H9 (cell line): ENCODE data around the gene YDJC. TPM values are rescaled to one million over a fixed set of nuclear protein-coding genes. Genes with fewer than 3 reads are reported as not detected.

Source experiments
- DNase-seq: peaks from one replicate; pipeline ENCODE4 v3.0.0-alpha.2; 2017
- H2AFZ ChIP-seq: one replicate; pipeline ENCODE4 v1.6.1; 2013; ENCODE audit warnings: mild to moderate bottlenecking, low read length, control low read depth, moderate library complexity
- H2AK5ac ChIP-seq: 2 replicates; pipeline ENCODE4 v1.6.1; 2013; ENCODE audit warnings: low read length, control low read depth, mixed read lengths; ENCODE audit not compliant: insufficient read length
- H2BK120ac ChIP-seq: one replicate; pipeline ENCODE4 v1.6.1; 2013; ENCODE audit warnings: low read depth, mild to moderate bottlenecking, low read length, control low read depth, inconsistent platforms; ENCODE audit not compliant: poor library complexity, severe bottlenecking
- H2BK12ac ChIP-seq: 2 replicates; pipeline ENCODE4 v1.6.1; 2013; ENCODE audit warnings: low read length, control low read depth, mixed read lengths, low read depth; ENCODE audit not compliant: insufficient read length
- H2BK15ac ChIP-seq: 2 replicates; pipeline ENCODE4 v1.6.1; 2013; ENCODE audit warnings: low read depth, low read length, control low read depth
- H2BK20ac ChIP-seq: one replicate; pipeline ENCODE4 v1.6.1; 2013; ENCODE audit warnings: low read depth, mild to moderate bottlenecking, low read length, control low read depth, inconsistent platforms; ENCODE audit not compliant: poor library complexity, severe bottlenecking
- H2BK5ac ChIP-seq: 2 replicates; pipeline ENCODE4 v1.6.1; 2013; ENCODE audit warnings: low read length, control low read depth, mixed read lengths; ENCODE audit not compliant: insufficient read length
- H3K14ac ChIP-seq: 2 replicates; pipeline ENCODE4 v1.6.1; 2013; ENCODE audit warnings: low read length, control low read depth; ENCODE audit not compliant: insufficient read depth
- H3K18ac ChIP-seq: 2 replicates; pipeline ENCODE4 v1.6.1; 2013; ENCODE audit warnings: low read depth, mild to moderate bottlenecking, mixed read lengths, low read length, control low read depth; ENCODE audit not compliant: insufficient read length
- H3K23ac ChIP-seq: 2 replicates; pipeline ENCODE4 v1.6.1; 2013; ENCODE audit warnings: low read length, control low read depth, mixed read lengths, low read depth; ENCODE audit not compliant: insufficient read length
- H3K23me2 ChIP-seq: 2 replicates; pipeline ENCODE4 v1.6.1; 2013; ENCODE audit warnings: low read depth, mild to moderate bottlenecking, mixed read lengths, low read length, control low read depth; ENCODE audit not compliant: insufficient read length, poor library complexity, severe bottlenecking
- H3K27ac ChIP-seq: 2 replicates; pipeline ENCODE4 v1.5.1; 2013; ENCODE audit warnings: low read length, control low read depth, mixed read lengths, low read depth; ENCODE audit not compliant: insufficient read length
- H3K27me3 ChIP-seq: 2 replicates; pipeline ENCODE4 v1.6.1; 2013; ENCODE audit warnings: low read length, control low read depth, inconsistent platforms; ENCODE audit not compliant: insufficient read depth
- H3K4ac ChIP-seq: 2 replicates; pipeline ENCODE4 v1.6.1; 2013; ENCODE audit warnings: low read depth, mild to moderate bottlenecking, control low read depth, inconsistent platforms, low read length, moderate library complexity
- H3K4me1 ChIP-seq: 2 replicates; pipeline ENCODE4 v1.6.1; 2013; ENCODE audit warnings: low read length, control low read depth, inconsistent platforms; ENCODE audit not compliant: insufficient read depth
- H3K4me2 ChIP-seq: 2 replicates; pipeline ENCODE4 v1.6.1; 2013; ENCODE audit warnings: low read length, control low read depth, mixed read lengths; ENCODE audit not compliant: insufficient read length, insufficient read depth
- H3K56ac ChIP-seq: 2 replicates; pipeline ENCODE4 v1.6.1; 2013; ENCODE audit warnings: low read depth, mild to moderate bottlenecking, mixed read lengths, low read length, control low read depth; ENCODE audit not compliant: insufficient read length
- H3K79me1 ChIP-seq: 2 replicates; pipeline ENCODE4 v1.6.1; 2013; ENCODE audit warnings: low read depth, mild to moderate bottlenecking, moderate library complexity, low read length, control low read depth, inconsistent platforms; ENCODE audit not compliant: insufficient read depth, poor library complexity, severe bottlenecking
- H3K79me2 ChIP-seq: 2 replicates; pipeline ENCODE4 v1.6.1; 2013; ENCODE audit warnings: low read length, control low read depth, inconsistent platforms; ENCODE audit not compliant: insufficient read depth
- H3K9ac ChIP-seq: 2 replicates; pipeline ENCODE4 v1.6.1; 2013; ENCODE audit warnings: low read length, control low read depth, mixed read lengths; ENCODE audit not compliant: insufficient read length; ENCODE audit errors: extremely low read depth
- H3K9me3 ChIP-seq: one replicate; pipeline ENCODE4 v1.6.1; 2013; ENCODE audit warnings: low read depth, low read length, inconsistent platforms; ENCODE audit not compliant: control insufficient read depth
- H3T11ph ChIP-seq: one replicate; pipeline ENCODE4 v1.6.1; 2013; ENCODE audit warnings: mild to moderate bottlenecking, low read length, control low read depth, inconsistent platforms
- H4K20me1 ChIP-seq: one replicate; pipeline ENCODE4 v1.6.1; 2013; ENCODE audit not compliant: control insufficient read depth, insufficient read length, insufficient read depth
- H4K5ac ChIP-seq: 2 replicates; pipeline ENCODE4 v1.6.1; 2013; ENCODE audit warnings: low read depth, mild to moderate bottlenecking, mixed read lengths, low read length, control low read depth; ENCODE audit not compliant: insufficient read length
- H4K8ac ChIP-seq: replicated peaks from 2 replicates; pipeline ENCODE4 v1.6.1; 2013; ENCODE audit warnings: low read length, control low read depth, mixed read lengths, low read depth; ENCODE audit not compliant: insufficient read length
- H4K91ac ChIP-seq: 2 replicates; pipeline ENCODE4 v1.6.1; 2013; ENCODE audit warnings: low read depth, mild to moderate bottlenecking, moderate library complexity, mixed read lengths, low read length, control low read depth; ENCODE audit not compliant: insufficient read length
- H3K27ac Mint-ChIP-seq, 3 experiments: 2 replicates in 2 of 3; 3 replicates in 1 of 3; pipeline ENCODE4 v1.8.0; 2020 to 2021; ENCODE audit warnings: mixed read lengths in 3 of 3, mild to moderate bottlenecking in 1 of 3, moderate library complexity in 1 of 3
- H3K27me3 Mint-ChIP-seq: 2 replicates; pipeline ENCODE4 v1.8.0; 2021; ENCODE audit warnings: low read depth, mild to moderate bottlenecking, moderate library complexity, mixed read lengths
- H3K36me3 Mint-ChIP-seq, 3 experiments: 2 replicates in 2 of 3; 3 replicates in 1 of 3; pipeline ENCODE4 v1.8.0; 2020 to 2021; ENCODE audit warnings: low read depth in 3 of 3, mixed read lengths in 3 of 3; ENCODE audit not compliant: insufficient read depth in 1 of 3
- H3K4me1 Mint-ChIP-seq, 2 experiments: 2 replicates each; pipeline ENCODE4 v1.8.0; 2020; ENCODE audit warnings: mixed read lengths in 2 of 2
- H3K4me3 Mint-ChIP-seq, 2 experiments: 2 replicates in 1 of 2; 3 replicates in 1 of 2; pipeline ENCODE4 v1.8.0; 2020 to 2021; ENCODE audit warnings: mild to moderate bottlenecking in 2 of 2, mixed read lengths in 2 of 2, moderate library complexity in 1 of 2
- H3K9me3 Mint-ChIP-seq, 2 experiments: 2 replicates in 1 of 2; 3 replicates in 1 of 2; pipeline ENCODE4 v1.8.0; 2020; ENCODE audit warnings: mild to moderate bottlenecking in 2 of 2, mixed read lengths in 2 of 2, moderate library complexity in 1 of 2
- CTCF ChIP-seq: fragments of 200-600 bp; sonication (generic); conservative IDR thresholded peaks from 3 replicates; pipeline ENCODE4 v1.8.0; 2021; ENCODE audit warnings: antibody characterized with exemption, mild to moderate bottlenecking
- WGBS: extraction: QIAGEN DNeasy Blood & Tissue Kit; methylation state at CpG from one replicate; pipeline ENCODE4 v1.1.7; 2013; ENCODE audit warnings: missing lambda C conversion rate, low lambda C conversion rate, mixed read lengths; ENCODE audit not compliant: insufficient read length; ENCODE audit errors: extremely low coverage; 5-methylcytosine and 5-hydroxymethylcytosine counted together
- total RNA-seq: library from RNA; stranded (reverse); gene quantifications from 2 replicates; pipeline ENCODE4 v1.2.1, GENCODE V29; 2021

Gene YDJC
- total RNA-seq, 1 experiment from 2014 or later = 30.2 TPM

- H3K18ac ChIP-seq = no peak overlapping the region
- no peak overlapping the region for H2BK12ac ChIP-seq
- Mint-ChIP-seq H3K36me3 (peaks cover 35 to 62% (median 61%) of the 10 kb centered on the region in 3 experiments), H3K27ac (no peak overlapping the region), H3K27me3 (no peaks in the 10 kb centered on the region; the same call in 1 of the 2 replicates), H3K4me1 (peaks cover 2 to 10% of the 10 kb centered on the region in 2 experiments; a peak in 3 of 4 replicates), H3K4me3 (no peak overlapping the region), H3K9me3 (peaks cover 4 to 6% of the 10 kb centered on the region in 2 experiments; a peak in 4 of 5 replicates)
- no peak overlapping the region for H3K56ac ChIP-seq
- no CpG with 5 or more reads among the region's 6 CpGs for WGBS
- H3K27me3 ChIP-seq = no peaks in the 10 kb centered on the region
- H4K91ac ChIP-seq = no peak overlapping the region
- H3K9me3 ChIP-seq = no peaks in the 10 kb centered on the region
- no peak overlapping the region for H2BK15ac ChIP-seq
- no peaks in the 10 kb centered on the region for H3K4me1 ChIP-seq
- no peak overlapping the region for H2AK5ac ChIP-seq
- H3K23ac ChIP-seq = no peak overlapping the region
- H3K4ac ChIP-seq = no peak overlapping the region
- H3K23me2 ChIP-seq = no peaks in the 10 kb centered on the region
- no peak overlapping the region for H2BK120ac ChIP-seq
- TF ChIP-seq CTCF = no peak; the same call in 2 of the 3 replicates
- H3K27ac ChIP-seq = no peak overlapping the region
- H2BK20ac ChIP-seq = no peak overlapping the region
- H2BK5ac ChIP-seq = no peak overlapping the region
- no peak overlapping the region for H4K5ac ChIP-seq
- no peaks in the 10 kb centered on the region for H3K79me1 ChIP-seq
- no peaks in the 10 kb centered on the region for H4K20me1 ChIP-seq
- H3K9ac ChIP-seq = no peak overlapping the region
- no peak overlapping the region for H4K8ac ChIP-seq
- H2AFZ ChIP-seq = no peak overlapping the region
- H3T11ph ChIP-seq = no peak overlapping the region
- no peak overlapping the region for H3K4me2 ChIP-seq
- H3K14ac ChIP-seq = no peak overlapping the region
- DNase-seq = no peak
- no peaks in the 10 kb centered on the region for H3K79me2 ChIP-seq
Observed at GRCh38 chr22:21672107-21672629, 42.3 kb upstream of the YDJC start.
